HG03457 (cell line): ENCODE data around the gene CCDC201.
"Not testable (repeated sequence)": the region's sequence is repeated elsewhere in the genome, so short reads cannot be mapped to it uniquely, and the experiment has no call there.

Experiments
- ATAC-seq: cut with Tn5 transposase; IDR thresholded peaks from one replicate; pipeline ENCODE4 v1.9.1; 2021; ENCODE audit warnings: moderate number of reproducible peaks; ENCODE audit not compliant: unreplicated experiment

The CCDC201 gene

DNA sequence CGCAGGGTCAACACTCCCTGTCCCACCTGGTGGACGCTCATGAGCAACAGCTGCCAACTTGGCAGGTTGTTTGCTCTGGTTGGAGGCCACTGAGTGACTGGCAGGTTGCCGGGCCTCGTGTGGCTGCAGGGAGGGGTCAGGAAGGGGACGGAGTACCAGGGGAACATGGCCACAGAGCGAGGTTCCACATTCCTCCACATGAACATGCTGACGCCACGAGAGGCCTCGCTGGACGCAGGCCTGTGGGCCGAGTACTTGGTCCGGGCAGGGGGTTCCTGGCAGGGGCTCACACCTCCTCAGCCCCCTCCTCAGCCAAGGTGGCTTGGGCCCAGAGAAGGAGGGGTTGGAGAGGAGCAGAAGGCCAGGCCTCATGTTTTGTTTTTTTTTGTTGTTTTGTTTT lies 54.1 kb downstream of the CCDC201 start:
- not testable (repeated sequence) for ATAC-seq

DNA sequence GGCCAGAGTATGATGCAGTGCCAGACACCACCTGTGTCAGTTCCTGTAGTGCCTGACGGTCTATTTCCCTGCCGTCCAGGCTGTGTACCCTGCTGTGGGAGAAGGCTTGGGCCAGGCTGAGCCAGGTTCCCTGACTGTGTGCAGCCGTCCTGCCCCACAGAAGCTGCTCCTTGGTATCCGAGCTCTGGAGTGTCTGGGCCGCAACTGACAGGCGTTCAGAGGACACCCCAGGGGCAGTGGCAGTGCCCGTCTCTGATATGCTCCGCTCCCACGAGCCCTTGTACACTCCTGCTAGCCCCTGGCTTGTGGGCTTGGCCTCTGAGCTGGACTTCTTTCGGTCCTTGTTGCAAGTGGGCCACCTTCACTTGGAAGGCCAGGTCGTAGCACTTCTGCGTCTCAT lies 55.0 kb downstream of the CCDC201 start:
- ATAC-seq, result not testable (repeated sequence)

DNA sequence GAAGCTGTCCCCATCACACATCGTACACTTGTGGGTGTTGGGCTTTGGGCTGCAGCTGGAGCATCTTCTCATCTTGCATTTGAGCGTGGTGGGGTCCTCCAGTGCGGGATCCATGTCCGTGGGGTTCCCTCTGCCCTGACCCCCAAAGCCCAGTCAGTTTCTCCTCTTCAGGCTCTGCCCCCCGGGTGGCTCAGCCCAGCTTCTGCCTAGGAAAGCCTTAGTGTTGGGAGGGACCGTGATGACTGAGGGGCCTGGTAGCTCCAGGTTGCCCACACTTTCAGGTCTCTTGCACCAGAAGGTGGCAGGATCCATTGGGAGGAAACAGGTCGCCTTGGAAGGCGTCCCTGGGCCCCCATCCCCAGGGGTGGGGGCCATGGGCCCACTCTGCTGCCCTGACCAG lies 55.9 kb downstream of the CCDC201 start:
- ATAC-seq, result not testable (repeated sequence)

DNA sequence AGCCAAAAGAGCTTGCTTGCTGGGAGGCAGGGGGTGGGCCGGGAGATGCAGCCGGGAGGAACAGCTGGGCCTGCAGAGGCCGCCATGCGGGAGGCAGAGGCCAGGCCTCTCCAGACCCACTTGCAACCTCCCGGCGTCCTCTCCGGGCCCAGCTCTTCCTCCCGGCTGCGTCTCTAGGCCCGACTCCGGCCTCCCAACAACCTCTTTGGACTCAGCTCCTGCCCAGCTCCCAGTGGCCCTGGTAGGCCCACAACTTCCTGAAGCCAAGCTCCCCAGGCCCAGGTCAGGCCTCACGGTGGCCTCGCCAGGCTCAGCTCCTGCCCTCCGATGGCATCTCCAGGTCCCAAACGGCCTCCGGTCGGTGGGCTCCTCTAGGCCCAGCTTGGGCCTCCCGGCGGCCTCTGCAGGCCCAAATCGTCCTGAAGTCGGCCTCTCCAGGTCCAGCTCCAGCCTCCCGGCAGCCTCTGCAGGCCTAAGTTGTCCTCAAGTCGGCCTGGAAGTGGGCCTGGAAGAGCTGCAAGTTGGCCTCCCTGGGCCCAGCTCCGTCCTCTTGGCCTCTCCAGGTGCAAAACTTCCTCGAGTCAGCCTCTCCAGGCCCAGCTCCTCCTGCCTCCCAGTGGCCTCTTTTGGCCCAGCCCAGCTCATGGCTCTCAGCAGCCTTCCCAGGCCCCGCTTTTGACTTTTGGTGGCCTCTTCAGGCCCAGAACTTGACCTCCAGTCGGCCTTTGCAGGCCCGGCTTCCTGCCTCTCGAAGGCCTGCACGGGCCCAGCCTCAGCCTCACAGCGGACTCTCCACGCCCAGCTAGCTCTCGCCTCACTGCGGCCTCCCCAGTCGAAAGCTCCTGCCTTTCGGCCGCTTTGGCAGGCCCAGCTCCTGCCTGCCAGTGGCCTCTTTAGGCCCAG lies 58.4 kb downstream of the CCDC201 start:
- not testable (repeated sequence) for ATAC-seq

DNA sequence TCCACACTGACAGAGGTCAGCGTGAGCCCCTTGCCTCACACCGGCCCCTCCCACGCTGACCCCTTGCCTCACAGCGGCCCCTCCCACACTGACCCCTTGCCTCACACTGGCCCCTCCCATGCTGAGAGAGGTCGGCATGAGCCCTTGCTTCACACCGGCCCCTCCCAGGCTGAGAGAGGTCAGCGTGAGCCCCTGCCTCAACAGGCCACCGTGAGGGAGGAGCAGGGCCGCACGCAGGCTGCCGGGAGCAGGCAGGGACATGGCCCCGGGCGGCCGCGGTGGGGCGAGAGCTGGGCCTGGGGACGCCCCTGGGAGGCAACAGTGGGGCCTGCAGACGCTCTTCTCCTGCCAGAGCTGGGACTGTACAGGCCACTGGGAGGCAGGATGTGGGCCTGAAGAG lies 59.1 kb downstream of the CCDC201 start:
- not testable (repeated sequence) for ATAC-seq

DNA sequence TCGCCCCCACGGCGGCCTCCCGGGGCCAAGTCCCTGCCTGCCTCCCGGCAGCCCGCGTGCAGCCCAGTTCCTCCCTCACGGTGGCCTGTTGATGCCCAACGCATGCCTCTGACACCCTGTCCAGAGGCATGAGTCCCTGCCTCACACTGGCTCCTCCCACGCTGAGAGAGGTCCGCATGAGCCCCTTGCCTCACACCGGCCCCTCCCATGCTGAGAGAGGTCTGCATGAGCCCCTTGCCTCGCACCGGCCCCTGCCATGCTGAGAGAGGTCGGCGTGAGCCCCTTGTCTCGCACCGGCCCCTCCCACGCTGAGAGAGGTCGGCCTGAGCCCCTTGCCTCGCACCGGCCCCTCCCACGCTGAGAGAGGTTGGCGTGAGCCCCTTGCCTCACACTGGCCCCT lies 59.9 kb downstream of the CCDC201 start:
- no peak for ATAC-seq

DNA sequence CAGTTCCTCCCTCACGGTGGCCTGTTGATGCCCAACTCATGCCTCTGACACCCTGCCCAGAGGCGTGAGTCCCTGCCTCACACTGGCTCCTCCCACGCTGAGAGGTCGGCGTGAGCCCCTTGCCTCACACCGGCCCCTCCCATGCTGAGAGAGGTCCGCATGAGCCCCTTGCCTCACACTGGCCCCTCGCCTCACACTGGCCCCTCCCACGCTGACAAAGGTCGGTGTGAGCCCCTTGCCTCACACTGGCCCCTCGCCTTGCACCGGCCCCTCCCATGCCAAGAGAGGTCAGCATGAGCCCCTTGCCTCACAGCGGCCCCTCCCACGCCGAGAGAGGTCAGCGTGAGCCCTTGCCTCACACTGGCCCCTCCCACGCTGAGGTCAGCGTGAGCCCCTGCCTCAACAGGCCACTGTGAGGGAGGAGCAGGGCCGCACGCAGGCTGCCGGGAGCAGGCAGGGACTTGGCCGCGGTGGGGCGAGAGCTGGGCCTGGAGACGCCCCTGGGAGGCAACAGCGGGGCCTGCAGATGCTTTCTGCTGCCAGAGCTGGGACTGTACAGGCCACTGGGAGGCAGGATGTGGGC lies 61.1 kb downstream of the CCDC201 start:
- ATAC-seq, result not testable (repeated sequence)

DNA sequence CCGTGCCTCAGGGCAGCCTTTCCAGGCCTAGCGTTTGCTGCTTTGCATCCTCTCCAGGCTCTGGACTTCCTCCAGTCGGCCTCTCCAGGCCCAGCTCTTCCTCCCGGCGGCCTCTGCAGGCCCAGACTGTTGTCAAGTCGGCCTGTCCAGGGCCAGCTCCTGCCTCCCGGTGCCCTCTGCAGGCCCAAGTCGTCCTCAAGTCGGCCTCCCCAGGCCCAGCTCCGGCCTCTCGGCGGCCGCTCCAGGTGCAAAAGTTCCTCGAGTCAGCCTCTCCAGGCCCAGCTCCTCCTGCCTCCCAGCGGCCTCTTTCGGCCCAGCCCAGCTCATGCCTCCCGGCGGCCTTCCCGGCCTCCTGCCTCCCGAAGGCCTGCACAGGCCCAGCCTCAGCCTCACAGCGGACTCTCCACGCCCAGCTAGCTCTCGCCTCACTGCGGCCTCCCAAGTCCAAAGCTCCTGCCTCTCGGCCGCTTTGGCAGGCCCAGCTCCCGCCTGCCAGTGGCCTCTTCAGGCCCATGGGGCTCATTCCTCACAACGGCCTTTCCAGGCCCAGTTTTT lies 62.4 kb downstream of the CCDC201 start:
- not testable (repeated sequence) for ATAC-seq
